GM18520 (cell line): Measurements from ENCODE around the gene KRT35.

ENCODE experiments used
- ATAC-seq: cut with Tn5 transposase; IDR thresholded peaks from one replicate; pipeline ENCODE4 v1.9.1; 2021; ENCODE audit not compliant: unreplicated experiment

KRT35 gene

GRCh38 chr17:41490000-41490990, 9.3 kb upstream of the KRT35 start:
- no peak for ATAC-seq

- ATAC-seq = no peak
These were observed 8.6 kb upstream of the KRT35 start, which contains the start of gene KRT36 for GRCh38 chr17:41489531-41489930. Gene KRT36 (minus strand): TSS chr17:41489910. CDS start chr17:41489864, 46 bp downstream.

- no peak for ATAC-seq
These were observed 6.0 kb upstream of the KRT35 start for GRCh38 chr17:41486809-41487530.

- no peak for ATAC-seq
These were observed 5.4 kb upstream of the KRT35 start for GRCh38 chr17:41486316-41486715.

- no peak for ATAC-seq
These were observed 4.3 kb upstream of the KRT35 start for GRCh38 chr17:41484920-41485904.

DNA sequence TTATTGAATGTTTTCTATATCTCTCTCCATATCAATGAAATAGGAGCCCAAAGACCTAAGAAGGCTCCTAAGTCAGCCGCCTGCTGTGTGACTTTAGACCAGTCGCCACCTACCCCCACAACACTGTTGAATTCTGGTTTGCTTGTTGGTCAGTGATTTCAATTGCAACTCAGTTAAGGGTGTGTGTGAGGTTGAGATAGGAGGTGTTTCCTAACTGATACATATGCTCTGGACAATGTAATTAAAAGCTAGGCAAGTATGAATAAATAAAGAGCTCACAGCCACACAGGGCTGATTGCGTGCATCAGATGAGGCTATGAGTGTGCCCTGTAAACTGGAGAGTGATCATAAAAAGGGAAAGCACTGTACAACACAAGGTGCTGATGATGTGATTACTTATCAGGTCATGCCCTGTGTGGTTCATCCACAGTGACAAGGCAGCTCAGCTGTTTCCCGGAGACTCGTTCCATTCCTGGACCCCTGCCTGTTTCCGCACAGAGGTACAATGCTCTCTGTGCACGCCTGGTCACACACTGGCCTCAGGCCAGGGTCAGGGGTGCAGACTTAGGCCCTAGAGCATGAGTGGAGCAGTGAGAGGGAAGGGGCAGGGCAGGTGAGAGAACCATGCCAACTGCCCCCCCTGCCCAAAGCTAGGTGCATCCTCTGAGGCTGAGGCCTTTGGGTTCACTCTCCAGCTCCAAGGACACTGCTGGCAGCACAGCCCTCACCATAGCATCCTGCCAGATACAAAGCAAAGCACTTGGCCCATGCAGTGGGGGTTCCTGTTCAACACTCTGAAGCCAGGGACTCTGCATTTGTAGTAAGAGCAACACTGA, 3.3 kb upstream of the KRT35 start:
- ATAC-seq = no peak

DNA sequence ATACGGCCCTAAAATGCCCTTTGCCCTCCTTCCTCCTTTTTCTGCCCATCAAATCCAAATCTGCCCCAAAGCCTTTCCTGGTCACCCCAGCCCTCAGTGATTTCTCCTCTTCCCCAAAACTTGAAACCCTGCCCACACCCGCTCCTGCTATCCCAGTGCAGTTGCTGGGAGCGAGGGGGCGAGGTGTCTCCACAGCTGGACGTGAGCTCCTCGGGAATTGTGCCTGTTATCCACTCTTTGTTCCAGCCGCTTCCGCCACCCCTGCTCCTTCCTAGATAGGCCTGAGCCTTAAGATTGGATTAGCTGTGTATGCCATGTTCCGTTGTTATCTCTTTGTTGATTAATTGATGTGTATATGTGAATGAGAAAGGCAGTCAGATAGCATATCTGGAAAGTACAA, 2.6 kb upstream of the KRT35 start:
- no peak for ATAC-seq

DNA sequence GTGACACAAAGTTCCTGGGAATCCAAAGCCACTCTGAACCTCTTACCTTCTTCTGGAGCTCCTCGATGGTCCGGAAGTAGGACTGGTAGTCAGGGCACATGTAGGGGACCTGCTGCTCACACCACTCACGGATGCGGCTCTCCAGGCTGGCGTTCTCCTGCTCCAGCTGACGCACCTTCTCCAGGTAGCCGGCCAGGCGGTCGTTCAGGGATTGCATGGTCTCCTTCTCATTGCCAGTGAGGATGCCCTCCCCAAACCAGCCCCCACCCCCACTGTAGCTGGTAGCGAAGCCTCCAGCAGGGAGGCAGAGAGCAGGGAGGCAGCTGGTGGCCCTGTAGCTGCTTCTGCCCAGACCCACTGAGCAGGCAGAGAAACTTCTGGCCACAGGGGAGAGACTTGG, 370 bp downstream of the KRT35 start:
- ATAC-seq = no peak

DNA sequence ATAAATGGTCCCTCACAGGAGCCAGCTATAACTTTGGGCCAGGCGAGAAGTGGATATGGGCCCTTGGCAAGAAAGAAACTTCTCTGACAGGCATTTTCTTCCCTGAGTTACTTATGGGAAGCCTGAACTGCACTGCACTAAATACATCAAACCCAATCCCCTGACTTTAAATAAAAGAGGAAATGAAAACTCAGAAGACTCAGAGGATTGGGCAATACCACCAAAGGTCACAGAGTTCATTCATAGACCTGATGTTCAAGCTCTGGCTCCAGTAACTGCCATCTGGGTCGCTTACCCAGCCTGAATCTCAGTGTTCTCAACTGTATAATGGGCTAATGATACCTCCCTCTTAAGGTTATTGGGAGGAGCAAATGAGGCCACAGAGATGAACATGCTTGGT, 815 bp downstream of the KRT35 start:
- ATAC-seq = no peak

- ATAC-seq = no peak
These were observed 2.7 kb downstream of the KRT35 start for GRCh38 chr17:41478237-41478636.

GRCh38 chr17:41476866-41477815, 3.8 kb downstream of the KRT35 start:
- no peak for ATAC-seq

GRCh38 chr17:41475421-41475820, 5.5 kb downstream of the KRT35 start:
- ATAC-seq = no peak

DNA sequence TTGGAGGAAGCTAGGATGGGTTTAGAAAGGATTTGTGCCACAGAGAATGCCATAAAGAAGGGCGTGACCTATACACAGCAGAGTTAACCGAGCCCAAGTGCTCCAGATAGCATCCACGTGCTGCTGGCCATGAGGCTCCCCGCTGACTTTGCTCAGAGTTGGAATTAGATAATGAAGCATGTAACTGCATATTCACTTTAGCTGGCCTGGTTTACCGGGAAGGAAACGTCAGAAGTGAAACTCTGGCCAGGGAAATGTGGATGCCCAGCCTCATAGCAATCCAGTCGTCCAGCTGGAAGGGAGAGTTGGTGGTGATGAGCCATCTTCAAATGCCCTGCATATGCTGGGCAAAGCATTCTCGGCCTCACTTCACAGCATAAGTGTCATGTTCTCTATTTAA, 6.1 kb downstream of the KRT35 start:
- ATAC-seq = no peak

- no peak for ATAC-seq
These were observed 12.6 kb downstream of the KRT35 start for GRCh38 chr17:41468346-41468745.

- ATAC-seq = no peak
These were observed 13.4 kb downstream of the KRT35 start for GRCh38 chr17:41467561-41467960.

GRCh38 chr17:41466988-41467387, 14.0 kb downstream of the KRT35 start, which contains the start of gene KRT32:
Gene KRT32 (minus strand): TSS chr17:41467386. CDS start chr17:41467325, 61 bp downstream.
- no peak for ATAC-seq

DNA sequence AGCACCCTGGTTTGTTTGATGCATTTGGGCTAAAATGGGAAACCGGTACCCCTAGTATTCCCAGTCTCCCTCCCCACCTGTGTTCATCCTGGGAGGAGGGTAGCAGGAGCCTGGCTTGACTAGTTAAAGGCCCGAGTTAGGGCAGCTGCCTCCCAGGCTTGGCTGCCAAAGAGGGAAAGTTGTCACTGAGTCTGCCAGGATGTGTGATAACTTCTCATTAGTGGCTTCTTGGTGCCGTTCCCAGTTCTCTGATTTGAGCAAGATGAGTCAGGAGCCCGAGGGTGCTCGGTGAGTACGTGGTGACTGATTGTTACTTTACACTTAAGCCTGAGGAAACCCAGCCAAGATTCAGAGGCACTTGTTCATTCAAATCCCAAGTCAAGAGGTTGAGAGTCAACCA, 16.3 kb downstream of the KRT35 start:
- no peak for ATAC-seq

DNA sequence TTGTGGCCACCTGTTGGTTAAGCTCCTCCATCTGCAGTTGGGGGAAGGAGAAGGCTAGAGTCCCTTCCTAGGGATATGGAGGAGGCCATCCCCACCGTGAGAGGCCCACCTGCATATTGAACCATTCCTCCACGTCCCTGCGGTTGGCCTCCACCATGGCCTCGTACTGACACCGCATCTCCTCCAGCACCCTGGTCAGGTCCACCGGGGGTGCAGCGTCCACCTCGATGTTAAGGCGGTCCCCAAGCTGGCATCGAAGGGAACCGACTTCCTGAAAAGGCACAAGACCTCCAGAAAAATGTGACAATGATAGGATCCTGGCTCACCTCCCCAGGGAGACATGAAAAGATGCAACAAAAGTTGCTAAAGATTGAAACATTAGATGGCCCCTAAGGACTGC, 16.8 kb downstream of the KRT35 start:
- ATAC-seq = no peak

DNA sequence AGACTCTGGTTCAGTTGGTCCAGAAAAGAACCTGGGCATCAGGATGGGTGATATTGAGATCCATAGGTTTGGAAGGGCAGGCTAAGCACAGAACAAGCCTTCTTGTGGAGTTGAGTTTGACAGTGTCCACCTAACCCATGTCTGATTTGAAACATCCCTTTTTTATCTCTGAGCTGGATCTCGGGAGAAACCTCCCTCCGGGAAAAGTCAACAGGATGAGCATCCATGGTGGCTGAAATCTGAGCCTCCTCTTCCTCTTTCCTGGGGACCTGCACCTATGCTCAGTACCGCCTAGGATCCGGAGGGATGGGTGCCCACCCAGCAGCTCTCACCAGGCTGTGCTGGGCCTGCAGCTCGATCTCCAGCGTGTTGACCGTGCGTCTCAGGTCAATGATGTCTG, 17.2 kb downstream of the KRT35 start:
- ATAC-seq = no peak
